Measurements from ENCODE around the gene ETV2.

ETV2 gene

DNA sequence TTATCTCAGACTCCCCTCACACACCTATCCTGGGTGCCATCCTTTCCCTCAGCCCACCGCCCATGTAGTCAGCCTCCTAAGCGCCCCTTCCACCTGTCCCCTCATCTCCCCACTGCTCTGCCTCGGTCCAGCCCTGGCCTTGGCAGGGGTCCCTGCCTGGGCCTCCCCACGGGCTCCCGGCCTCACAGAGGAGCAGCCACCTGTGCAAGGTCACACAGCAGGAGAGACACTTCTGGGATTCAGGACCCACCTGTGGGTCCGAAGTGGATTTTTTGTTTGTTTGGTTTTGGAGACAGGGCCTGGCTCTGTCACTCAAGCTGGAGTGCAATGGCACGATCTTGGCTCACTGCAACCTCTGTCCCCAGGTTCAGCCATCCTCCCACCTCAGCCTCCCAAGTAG, 24.1 kb downstream of the ETV2 start:
- in situ Hi-C loops (cut with HindIII; ENCODE audit: low sequenced_read_pairs) = no loop called here
- no peak for TF ChIP-seq CTCF (IDR thresholded peaks at IDR 0.05; ENCODE audit: low read depth, low read length)
- H3K4me3 ChIP-seq (ENCODE audit: low read depth, low read length) = no peak overlapping the region
- no peak for DNase-seq (ENCODE audit: low read depth, low spot score)

- no peak for TF ChIP-seq CTCF (IDR thresholded peaks at IDR 0.05; ENCODE audit: low read depth, low read length)
- in situ Hi-C loops (cut with HindIII; ENCODE audit: low sequenced_read_pairs) = no loop called here
These were observed 24.8 kb downstream of the ETV2 start, which contains the start of gene UPK1A for GRCh38 chr19:35666251-35666913. Gene UPK1A, plus strand, starts transcription at chr19:35666517. Its CDS starts 296 bp downstream, at chr19:35666813.

GRCh38 chr19:35669566-35669965, 28.0 kb downstream of the ETV2 start:
- no peak for TF ChIP-seq CTCF (IDR thresholded peaks at IDR 0.05; ENCODE audit: low read depth, low read length)
- in situ Hi-C loops (cut with HindIII; ENCODE audit: low sequenced_read_pairs) = no loop called here
- no peak for DNase-seq (ENCODE audit: low read depth, low spot score)
- H3K4me3 ChIP-seq (ENCODE audit: low read depth, low read length) = no peak overlapping the region

More at GRCh38 chr19:35666251-35666913, 24.8 kb downstream of the ETV2 start, which contains the start of gene UPK1A:
- no peak for DNase-seq (ENCODE audit: low read depth, low spot score)
- H3K4me3 ChIP-seq (ENCODE audit: low read depth, low read length) = no peak within 1 kb of the TSS

- in situ Hi-C loops (cut with HindIII; ENCODE audit: low sequenced_read_pairs) = no loop called here
- no peak overlapping the region for H3K4me3 ChIP-seq (ENCODE audit: low read depth, low read length)
- no peak for TF ChIP-seq CTCF (IDR thresholded peaks at IDR 0.05; ENCODE audit: low read depth, low read length)
- DNase-seq (ENCODE audit: low read depth, low spot score) = no peak
These were observed 28.4 kb downstream of the ETV2 start for GRCh38 chr19:35669974-35670373.

DNA sequence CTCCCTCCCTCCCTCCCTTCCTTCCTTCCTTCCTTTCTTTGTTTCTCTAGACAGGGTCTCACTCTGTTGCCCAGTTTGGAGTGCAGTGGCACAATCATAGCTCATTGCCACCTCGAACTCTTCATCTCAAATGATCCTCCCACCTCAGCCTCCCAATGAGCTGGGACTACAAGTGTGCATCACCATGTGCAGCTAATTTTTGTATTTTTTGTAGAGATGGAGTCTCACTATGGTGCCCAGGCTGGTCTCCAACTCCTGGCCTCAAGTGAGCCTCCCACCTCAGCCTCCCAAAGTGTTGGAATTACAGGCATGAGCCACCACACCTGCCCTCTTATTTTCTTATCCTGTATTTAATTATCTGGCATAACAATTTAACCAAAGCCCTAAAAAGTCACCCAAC, 29.1 kb downstream of the ETV2 start:
- no peak for DNase-seq (ENCODE audit: low read depth, low spot score)
- TF ChIP-seq CTCF (IDR thresholded peaks at IDR 0.05; ENCODE audit: low read depth, low read length) = no peak
- in situ Hi-C loops (cut with HindIII; ENCODE audit: low sequenced_read_pairs) = no loop called here
- H3K4me3 ChIP-seq (ENCODE audit: low read depth, low read length) = no peak overlapping the region

DNA sequence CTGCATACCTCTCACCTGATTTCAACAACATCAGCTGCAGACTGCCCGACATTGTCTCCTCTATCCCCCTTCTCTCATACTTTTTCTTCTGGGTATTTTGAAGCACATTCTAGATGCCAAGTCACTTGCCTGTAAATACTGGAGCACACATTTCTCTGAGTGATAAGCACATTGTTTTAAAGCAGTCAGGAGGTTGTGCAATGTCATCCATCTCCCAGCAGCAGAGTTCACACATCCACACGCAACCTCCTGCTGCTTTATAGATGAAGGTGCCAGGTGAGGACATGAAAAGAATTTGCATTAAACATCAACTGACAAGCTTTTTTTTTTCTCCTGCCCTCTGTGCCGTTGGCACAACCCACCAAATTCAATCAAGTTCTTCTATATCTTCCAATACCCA, 30.3 kb downstream of the ETV2 start:
- no peak for TF ChIP-seq CTCF (IDR thresholded peaks at IDR 0.05; ENCODE audit: low read depth, low read length)
- in situ Hi-C loops (cut with HindIII; ENCODE audit: low sequenced_read_pairs) = no loop called here
- no peak overlapping the region for H3K4me3 ChIP-seq (ENCODE audit: low read depth, low read length)
- no peak for DNase-seq (ENCODE audit: low read depth, low spot score)
